Endothelial cell (in vitro differentiated cells): Measurements from ENCODE around the gene RTL1. TPM values are rescaled to one million over a fixed set of nuclear protein-coding genes. Genes with fewer than 3 reads are reported as not detected.

Source experiments
- DNase-seq: peaks from one replicate; pipeline ENCODE4 v3.0.0; 2021; ENCODE audit warnings: low spot score
- H3K27ac Mint-ChIP-seq: one replicate; pipeline ENCODE4 v1.8.0; 2021; ENCODE audit warnings: mixed read lengths, inconsistent platforms; ENCODE audit not compliant: unreplicated experiment
- H3K27me3 Mint-ChIP-seq: one replicate; pipeline ENCODE4 v1.8.0; 2021; ENCODE audit warnings: mild to moderate bottlenecking, moderate library complexity, mixed read lengths, inconsistent platforms; ENCODE audit not compliant: unreplicated experiment
- H3K36me3 Mint-ChIP-seq: one replicate; pipeline ENCODE4 v1.8.0; 2021; ENCODE audit warnings: mild to moderate bottlenecking, low read depth, mixed read lengths, inconsistent platforms; ENCODE audit not compliant: unreplicated experiment
- H3K4me1 Mint-ChIP-seq: one replicate; pipeline ENCODE4 v1.8.0; 2021; ENCODE audit warnings: mild to moderate bottlenecking, mixed read lengths, inconsistent platforms; ENCODE audit not compliant: unreplicated experiment
- H3K4me3 Mint-ChIP-seq: one replicate; pipeline ENCODE4 v1.8.0; 2021; ENCODE audit warnings: mild to moderate bottlenecking, mixed read lengths, inconsistent platforms; ENCODE audit not compliant: unreplicated experiment
- H3K9me3 Mint-ChIP-seq: one replicate; pipeline ENCODE4 v1.8.0; 2021; ENCODE audit warnings: mixed read lengths, inconsistent platforms; ENCODE audit not compliant: unreplicated experiment
- total RNA-seq: library from RNA; stranded (reverse); fragmentation: NEBNext Ultra II Directional; extraction: Animal tissue kit (Norgen Biotek cat#: 25700); gene quantifications from one replicate; pipeline ENCODE4 v1.2.1, GENCODE V29; 2021; ENCODE audit not compliant: unreplicated experiment
- TF ChIP-seq, protein P1 (sequence below): fragments of 200-600 bp; sonication (generic); IDR thresholded peaks from one replicate; pipeline ENCODE4 v1.5.0; 2021; ENCODE audit warnings: antibody characterized with exemption; ENCODE audit not compliant: unreplicated experiment

Gene RTL1
- total RNA-seq, 1 donor from 2014 or later, result 0.18 TPM

DNA sequence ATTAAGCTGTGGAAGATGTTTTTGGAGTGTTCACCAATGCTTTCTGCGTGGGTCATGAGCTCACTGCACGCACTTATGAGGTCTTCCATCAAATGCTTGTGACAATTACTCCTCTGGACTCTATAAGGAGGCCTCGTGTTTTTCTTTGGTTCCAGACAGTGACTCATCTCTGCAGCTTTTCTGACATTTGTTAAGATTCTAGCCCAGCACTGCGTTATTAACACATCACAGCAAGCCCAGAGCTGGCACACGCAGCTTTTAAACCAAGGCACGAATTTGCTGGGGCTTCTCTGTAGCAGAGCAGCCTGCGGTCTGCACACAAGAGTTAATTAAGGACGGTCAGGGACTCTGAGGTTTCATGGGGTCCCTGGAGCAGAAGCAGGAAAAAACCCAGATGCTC, 60.7 kb downstream of the RTL1 start:
- Mint-ChIP-seq H3K36me3 (no peaks in the 10 kb centered on the region), H3K4me1 (peaks cover 42% of the 10 kb centered on the region), H3K27me3 (peaks cover 6% of the 10 kb centered on the region), H3K4me3 (no peak overlapping the region), H3K27ac (no peak overlapping the region), H3K9me3 (no peaks in the 10 kb centered on the region)
- DNase-seq, result no peak
- TF ChIP-seq, protein P1, sequence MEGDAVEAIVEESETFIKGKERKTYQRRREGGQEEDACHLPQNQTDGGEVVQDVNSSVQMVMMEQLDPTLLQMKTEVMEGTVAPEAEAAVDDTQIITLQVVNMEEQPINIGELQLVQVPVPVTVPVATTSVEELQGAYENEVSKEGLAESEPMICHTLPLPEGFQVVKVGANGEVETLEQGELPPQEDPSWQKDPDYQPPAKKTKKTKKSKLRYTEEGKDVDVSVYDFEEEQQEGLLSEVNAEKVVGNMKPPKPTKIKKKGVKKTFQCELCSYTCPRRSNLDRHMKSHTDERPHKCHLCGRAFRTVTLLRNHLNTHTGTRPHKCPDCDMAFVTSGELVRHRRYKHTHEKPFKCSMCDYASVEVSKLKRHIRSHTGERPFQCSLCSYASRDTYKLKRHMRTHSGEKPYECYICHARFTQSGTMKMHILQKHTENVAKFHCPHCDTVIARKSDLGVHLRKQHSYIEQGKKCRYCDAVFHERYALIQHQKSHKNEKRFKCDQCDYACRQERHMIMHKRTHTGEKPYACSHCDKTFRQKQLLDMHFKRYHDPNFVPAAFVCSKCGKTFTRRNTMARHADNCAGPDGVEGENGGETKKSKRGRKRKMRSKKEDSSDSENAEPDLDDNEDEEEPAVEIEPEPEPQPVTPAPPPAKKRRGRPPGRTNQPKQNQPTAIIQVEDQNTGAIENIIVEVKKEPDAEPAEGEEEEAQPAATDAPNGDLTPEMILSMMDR, result no peak

DNA sequence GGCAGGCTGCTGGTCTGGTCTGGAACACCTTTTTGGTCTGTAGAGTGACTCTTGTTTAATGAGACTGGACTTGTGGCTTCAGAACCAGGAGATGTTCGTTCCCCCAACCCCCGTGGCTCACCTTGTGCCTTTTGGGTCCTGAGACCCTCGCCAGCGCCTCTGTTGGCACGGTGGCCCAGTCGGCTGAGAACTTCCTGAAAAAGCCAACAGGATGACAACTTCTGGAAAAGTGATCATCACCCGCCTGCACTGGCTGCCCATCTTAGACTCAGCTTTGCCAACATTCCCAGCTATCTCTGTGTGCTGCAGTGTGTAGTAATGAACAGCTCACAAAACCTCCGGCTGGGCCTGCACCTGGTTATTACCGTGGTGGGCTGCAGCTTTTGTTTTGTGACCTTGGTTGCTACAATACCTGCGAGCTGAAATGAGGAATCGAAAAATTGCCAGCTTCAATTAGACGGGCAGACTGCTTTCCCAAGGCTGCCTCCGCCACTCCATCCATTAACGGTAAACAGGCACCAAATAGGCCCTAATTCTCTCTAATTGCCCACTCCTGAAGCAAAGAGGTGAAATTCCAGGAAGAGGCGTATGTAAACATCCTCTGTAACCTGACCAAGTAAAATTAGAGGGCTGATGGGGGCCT, 61.6 kb downstream of the RTL1 start:
- Mint-ChIP-seq H3K4me3 (no peak overlapping the region), H3K4me1 (peaks cover 42% of the 10 kb centered on the region), H3K36me3 (no peaks in the 10 kb centered on the region), H3K27ac (no peak overlapping the region), H3K27me3 (peaks cover 6% of the 10 kb centered on the region), H3K9me3 (no peaks in the 10 kb centered on the region)
- TF ChIP-seq, protein P1, result no peak
- no peak for DNase-seq

DNA sequence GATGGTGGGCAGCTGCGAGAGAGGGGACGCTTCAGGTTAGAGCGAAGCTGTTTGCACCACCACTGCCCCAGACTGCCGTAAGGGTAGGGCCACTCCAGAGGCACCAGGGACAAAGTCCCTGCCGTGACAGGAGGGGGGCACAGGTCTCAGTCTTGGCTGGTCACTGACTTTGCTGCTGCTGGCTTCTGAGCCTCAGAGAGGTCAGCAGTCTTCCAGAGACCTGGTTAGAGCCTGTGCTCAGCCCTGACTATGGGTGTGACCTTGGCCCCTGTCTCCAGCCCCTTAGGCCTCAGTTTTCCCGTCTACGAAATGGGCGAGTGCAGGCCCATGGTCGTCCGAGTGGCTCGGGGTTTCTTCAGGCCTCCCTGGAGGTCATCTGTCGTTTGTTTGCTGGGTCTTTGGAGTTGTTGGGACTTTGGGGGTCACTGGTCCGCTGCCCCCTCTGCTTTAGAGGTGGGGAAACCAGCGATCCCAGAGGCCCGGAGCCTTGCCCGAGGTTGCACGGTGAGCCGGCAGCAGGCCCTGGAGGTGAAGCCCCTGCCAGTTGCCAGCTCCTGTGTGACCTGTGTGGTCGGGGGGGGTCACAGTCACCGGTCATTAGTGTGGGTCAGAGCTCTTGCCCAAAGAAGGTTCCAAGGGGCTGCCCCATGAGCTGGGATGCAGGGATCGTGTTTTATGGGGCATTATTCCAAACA, 62.3 kb downstream of the RTL1 start:
- Mint-ChIP-seq H3K27ac (no peak overlapping the region), H3K9me3 (no peaks in the 10 kb centered on the region), H3K4me3 (no peak overlapping the region), H3K27me3 (peaks cover 6% of the 10 kb centered on the region), H3K4me1 (peaks cover 42% of the 10 kb centered on the region), H3K36me3 (no peaks in the 10 kb centered on the region)
- DNase-seq, result no peak
- TF ChIP-seq, protein P1, result no peak

DNA sequence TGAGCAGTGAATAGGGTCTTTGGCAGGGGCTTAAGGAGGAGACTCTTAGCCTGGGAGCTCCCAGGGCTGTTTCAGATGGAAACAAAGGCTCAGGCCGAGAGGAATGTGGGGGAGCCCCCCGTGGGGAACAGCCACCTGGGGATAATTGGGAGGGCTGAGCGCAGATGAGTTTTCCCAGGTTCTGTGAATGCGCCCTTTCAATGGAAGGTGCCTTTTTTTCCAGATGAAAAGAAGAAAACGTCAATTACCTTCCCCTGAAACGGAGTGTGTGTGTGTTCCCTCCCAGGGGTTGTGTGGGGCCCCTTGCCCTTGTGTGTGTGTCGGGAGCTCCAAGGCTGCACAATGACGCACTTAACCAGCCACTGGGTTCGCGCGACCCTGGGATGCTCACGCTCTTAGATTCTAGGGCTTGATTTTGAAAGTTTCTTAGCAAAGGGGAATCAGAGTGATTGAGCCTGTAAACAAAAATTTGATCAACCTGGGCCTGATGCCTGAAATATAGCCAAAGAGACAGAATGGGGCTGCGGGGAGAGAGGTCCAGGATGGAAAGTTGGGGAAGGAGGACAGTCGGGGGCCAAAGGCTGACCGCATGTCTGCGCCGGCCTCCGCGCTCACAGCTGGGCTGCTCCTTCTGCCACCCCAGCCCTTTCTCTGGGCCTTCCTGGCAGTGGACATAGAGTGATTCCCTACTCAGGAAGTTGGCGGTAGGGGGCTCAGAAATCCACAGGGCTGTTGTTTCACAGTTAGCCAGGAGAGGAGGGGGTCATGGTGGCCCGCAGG, 63.0 kb downstream of the RTL1 start:
- no peak for DNase-seq
- H3K9me3 Mint-ChIP-seq, result no peaks in the 10 kb centered on the region
- peaks cover 9% of the 10 kb centered on the region for H3K27me3 Mint-ChIP-seq
- no peak overlapping the region for H3K27ac Mint-ChIP-seq
- TF ChIP-seq, protein P1, result no peak
- H3K4me3 Mint-ChIP-seq, result no peak overlapping the region
- peaks cover 42% of the 10 kb centered on the region for H3K4me1 Mint-ChIP-seq
- no peaks in the 10 kb centered on the region for H3K36me3 Mint-ChIP-seq
